HepG2 (cell line): ENCODE results near the gene ACTA2. TPM values are rescaled to one million over a fixed set of nuclear protein-coding genes. Genes with fewer than 3 reads are reported as not detected.

ENCODE experiments used
- ARNT2 ChIP-seq: sonication (generic); formaldehyde crosslinking; IDR thresholded peaks from 2 replicates; pipeline ENCODE4 v1.8.0; 2022; ENCODE audit warnings: mild to moderate bottlenecking, low read depth, missing genetic modification reagents, moderate library complexity
- ARNTL ChIP-seq: sonication (generic); formaldehyde crosslinking; IDR thresholded peaks from 2 replicates; pipeline ENCODE4 v1.4.0; 2020; ENCODE audit warnings: mild to moderate bottlenecking, missing genetic modification reagents
- CREB3 ChIP-seq: sonication (generic); formaldehyde crosslinking; IDR thresholded peaks from 2 replicates; pipeline ENCODE4 v1.5.0; 2020; ENCODE audit warnings: missing genetic modification reagents
- E2F2 ChIP-seq: sonication (generic); formaldehyde crosslinking; IDR thresholded peaks from 2 replicates; pipeline ENCODE4 v1.4.0; 2020; ENCODE audit warnings: missing genetic modification reagents, borderline replicate concordance
- EP300 ChIP-seq, 3 experiments: sonication (generic) in 1 of 3; formaldehyde crosslinking in 1 of 3; IDR thresholded peaks; 2 replicates each; pipeline versions ENCODE4 v1.5.1 to v1.6.1; 2011 to 2020; ENCODE audit warnings: low read depth in 2 of 3, low read length in 2 of 3, borderline replicate concordance in 1 of 3, improper control_type of control experiment in 1 of 3, mild to moderate bottlenecking in 1 of 3, missing genetic modification reagents in 1 of 3, moderate library complexity in 1 of 3
- FOXK1 ChIP-seq: sonication (generic); formaldehyde crosslinking; IDR thresholded peaks from 2 replicates; pipeline ENCODE4 v1.4.0; 2020; ENCODE audit warnings: low read depth, missing genetic modification reagents, borderline replicate concordance
- HNRNPH1 ChIP-seq: fragments of 200-400 bp; formaldehyde crosslinking; optimal IDR thresholded peaks from 2 replicates; pipeline ENCODE3; 2017; ENCODE audit warnings: mild to moderate bottlenecking, low read depth, low read length
- KDM6A ChIP-seq: IDR thresholded peaks from 2 replicates; pipeline ENCODE4 v1.6.1; 2016; ENCODE audit warnings: low read depth
- MTERF4 ChIP-seq: sonication (generic); formaldehyde crosslinking; IDR thresholded peaks from 2 replicates; pipeline ENCODE4 v1.8.0; 2023; ENCODE audit warnings: mild to moderate bottlenecking, missing genetic modification reagents
- NCOA2 ChIP-seq: sonication (generic); formaldehyde crosslinking; IDR thresholded peaks from 2 replicates; pipeline ENCODE4 v1.8.0; 2022; ENCODE audit warnings: inconsistent platforms
- NFATC3 ChIP-seq: sonication (generic); formaldehyde crosslinking; IDR thresholded peaks from 2 replicates; pipeline ENCODE4 v1.5.1; 2020; ENCODE audit warnings: mild to moderate bottlenecking, missing genetic modification reagents
- POGZ ChIP-seq: sonication (generic); formaldehyde crosslinking; IDR thresholded peaks from 2 replicates; pipeline ENCODE4 v1.4.0; 2020; ENCODE audit warnings: mild to moderate bottlenecking, missing genetic modification reagents
- POLR2A ChIP-seq, 2 experiments: IDR thresholded peaks; 2 replicates each; pipeline ENCODE4 v1.6.1; 2011; ENCODE audit warnings: low read depth in 2 of 2, low read length in 2 of 2, mild to moderate bottlenecking in 1 of 2, moderate library complexity in 1 of 2; ENCODE audit not compliant: insufficient read depth in 1 of 2
- RERE ChIP-seq: IDR thresholded peaks from 2 replicates; pipeline ENCODE4 v1.6.1; 2016; ENCODE audit warnings: low read depth, missing genetic modification reagents, missing compliant biosample characterization
- SKI ChIP-seq: fragments of 450-650 bp; IDR thresholded peaks from one replicate; pipeline ENCODE4 v1.6.1; 2018; ENCODE audit warnings: mild to moderate bottlenecking; ENCODE audit not compliant: partially characterized antibody
- SOX5 ChIP-seq: IDR thresholded peaks from 2 replicates; pipeline ENCODE4 v1.6.1; 2016; ENCODE audit warnings: borderline replicate concordance
- ZFAT ChIP-seq: sonication (generic); formaldehyde crosslinking; conservative IDR thresholded peaks from 2 replicates; pipeline ENCODE4 v1.8.1; 2023; ENCODE audit warnings: missing genetic modification reagents, inconsistent platforms
- ZNF550 ChIP-seq: sonication (generic); formaldehyde crosslinking; IDR thresholded peaks from 2 replicates; pipeline ENCODE4 v1.4.0; 2020; ENCODE audit warnings: mild to moderate bottlenecking, missing genetic modification reagents, borderline replicate concordance
- ZNF569 ChIP-seq: sonication (generic); formaldehyde crosslinking; IDR thresholded peaks from 2 replicates; pipeline ENCODE4 v1.5.0; 2020; ENCODE audit warnings: mild to moderate bottlenecking, missing genetic modification reagents, moderate library complexity, borderline replicate concordance
- ZNF605 ChIP-seq: sonication (generic); formaldehyde crosslinking; IDR thresholded peaks from 2 replicates; pipeline ENCODE4 v1.8.0; 2022; ENCODE audit warnings: mild to moderate bottlenecking, missing genetic modification reagents
- ZNF781 ChIP-seq: sonication (generic); formaldehyde crosslinking; IDR thresholded peaks from 2 replicates; pipeline ENCODE4 v1.5.1; 2020; ENCODE audit warnings: borderline replicate concordance, mild to moderate bottlenecking, missing genetic modification reagents; ENCODE audit errors: not compliant biosample characterization
- ZSCAN29 ChIP-seq: sonication (generic); formaldehyde crosslinking; conservative IDR thresholded peaks from 2 replicates; pipeline ENCODE4 v1.4.0; 2020; ENCODE audit warnings: mild to moderate bottlenecking, missing genetic modification reagents
- polyA plus RNA-seq, 8 experiments: library from polyadenylated mRNA; depleted of rRNA in 3 of 8; stranded (reverse) in 7 of 8; unstranded in 1 of 8; fragments of >200 nt; fragmentation: Illumina TruSeq in 4 of 8; extraction: Trizol in 4 of 8; gene quantifications; 2 replicates each; pipeline versions ENCODE4 v1.2.1 to v1.2.3, GENCODE V29; 2011 to 2016; ENCODE audit warnings: low read depth in 4 of 8, missing spikeins in 1 of 8, mixed read lengths in 1 of 8; ENCODE audit not compliant: insufficient read depth in 1 of 8
- total RNA-seq, 5 experiments: library from RNA; depleted of rRNA; stranded (reverse); fragments of >200 nt; fragmentation: Illumina TruSeq; extraction: Trizol; gene quantifications; 2 replicates each; pipeline ENCODE4 v1.2.3, GENCODE V29; 2016; ENCODE audit warnings: low read depth in 1 of 5

The ACTA2 gene
- total and polyA plus RNA-seq, 2 of the 13 experiments (the other 11 are each of a cell fraction or from before 2014, with no cell fraction given): 21.8 to 59.9 TPM

GRCh38 chr10:88990384-88991160, 38.0 kb upstream of the ACTA2 start, which contains the start of gene FAS (continued):
- no peak for TF ChIP-seq ARNTL (CRISPR knock-in tag)
- TF ChIP-seq POLR2A (IDR thresholded peaks at IDR 0.05; ENCODE audit: insufficient read depth in 1 of 2, low read depth in 2 of 2, low read length in 2 of 2): no peak; a peak in 1 of 4 replicates
- no peak for TF ChIP-seq POGZ
- TF ChIP-seq NFATC3 (CRISPR knock-in tag): no peak
- TF ChIP-seq NCOA2 (CRISPR knock-in tag): no peak
- no peak for TF ChIP-seq KDM6A
- TF ChIP-seq ZNF781: no peak
- TF ChIP-seq ZNF605 (CRISPR knock-in tag): no peak
- TF ChIP-seq FOXK1 (CRISPR knock-in tag): no peak
- no peak for TF ChIP-seq RERE
- no peak for TF ChIP-seq ARNT2 (CRISPR knock-in tag)
- TF ChIP-seq E2F2 (CRISPR knock-in tag): no peak
- TF ChIP-seq ZNF550: no peak
- TF ChIP-seq MTERF4 (CRISPR knock-in tag): no peak
- no peak for TF ChIP-seq CREB3 (CRISPR knock-in tag)
- no peak; the same call in 1 of the 2 replicates for TF ChIP-seq ZNF569 (CRISPR knock-in tag)
- no peak for TF ChIP-seq EP300 (IDR thresholded peaks at IDR 0.05; ENCODE audit: low read depth in 2 of 2, low read length in 2 of 2)
- TF ChIP-seq EP300 (CRISPR knock-in tag; IDR thresholded peaks at IDR 0.05; ENCODE audit: borderline replicate concordance): no peak
- TF ChIP-seq HNRNPH1: no peak
- no peak for TF ChIP-seq SOX5 (CRISPR knock-in tag)
- TF ChIP-seq ZFAT (CRISPR knock-in tag): no peak
- TF ChIP-seq SKI: no peak
- no peak for TF ChIP-seq ZSCAN29 (CRISPR knock-in tag)
